A549 (cell line): ENCODE results near the gene GFY. TPM values are rescaled to one million over a fixed set of nuclear protein-coding genes. Genes with fewer than 3 reads are reported as not detected.

Experiments
- ATAC-seq, 2 experiments: fragments of 200-7000 bp in 1 of 2; fragments of >200 bp in 1 of 2; cut with Nextera tagmentation in 1 of 2; cut with Tn5 transposase in 1 of 2; 3 replicates each; pipeline versions ENCODE4 v1.8.0 to v1.9.1; 2018 to 2020; ENCODE audit warnings: mild to moderate bottlenecking in 1 of 2, moderate library complexity in 1 of 2
- CTCF ChIA-PET: fragments of 300-600 bp; sonication (Branson Sonifier 250); formaldehyde crosslinking; extraction: SDS; loops from one replicate; lab custom pipeline; 2021; ENCODE audit warnings: antibody characterized with exemption, inconsistent platforms; lab: Yijun Ruan, JAX
- POLR2A ChIA-PET: fragments of 350-600 bp; formaldehyde crosslinking; extraction: SDS; loops from one replicate; lab custom pipeline; 2021; ENCODE audit warnings: antibody characterized with exemption, inconsistent platforms; lab: Yijun Ruan, JAX
- DNase-seq, 2 experiments: peaks; one replicate each; pipeline versions ENCODE4 v3.0.0 to v3.0.0-alpha.2; 2011 to 2016; ENCODE audit warnings: low read depth in 1 of 2, low spot score in 1 of 2
- FAIRE-seq: peaks from 2 replicates; lab custom pipeline; 2011; peaks lifted over from hg19 to GRCh38; lab: Jason Lieb, UNC
- H3K27ac ChIP-seq, 2 experiments: fragments of >200 bp; sonication (Bioruptor Twin); formaldehyde crosslinking; 3 replicates each; pipeline ENCODE4 v1.5.1; 2016 to 2017
- H3K4me1 ChIP-seq: fragments of >200 bp; sonication (Bioruptor Twin); formaldehyde crosslinking; 3 replicates; pipeline ENCODE4 v1.6.1; 2016
- H3K4me2 ChIP-seq: fragments of >200 bp; sonication (Bioruptor Twin); formaldehyde crosslinking; 3 replicates; pipeline ENCODE4 v1.6.1; 2016
- H3K4me3 ChIP-seq: fragments of >200 bp; sonication (Bioruptor Twin); formaldehyde crosslinking; 3 replicates; pipeline ENCODE4 v1.5.1; 2016
- H3K9me3 ChIP-seq: fragments of >200 bp; sonication (Bioruptor Twin); formaldehyde crosslinking; 3 replicates; pipeline ENCODE4 v1.6.1; 2016
- BCL3 ChIP-seq: fragments of >200 bp; sonication (Bioruptor Twin); formaldehyde crosslinking; IDR thresholded peaks from 3 replicates; pipeline ENCODE4 v1.6.1; 2016
- CTCF ChIP-seq: fragments of >200 bp; sonication (Bioruptor Twin); formaldehyde crosslinking; IDR thresholded peaks from 3 replicates; pipeline ENCODE4 v1.5.1; 2016
- EHF ChIP-seq: fragments of 250-450 bp; sonication (Bioruptor Pico); IDR thresholded peaks from 2 replicates; pipeline ENCODE4 v1.5.0; 2020; ENCODE audit warnings: mild to moderate bottlenecking
- ESRRA ChIP-seq: fragments of 150-350 bp; IDR thresholded peaks from 2 replicates; pipeline ENCODE4 v1.6.1; 2014; ENCODE audit warnings: mild to moderate bottlenecking, low read length, borderline replicate concordance
- FOSB ChIP-seq: fragments of 250-450 bp; sonication (Bioruptor Pico); IDR thresholded peaks from 2 replicates; pipeline ENCODE4 v1.5.0; 2020; ENCODE audit warnings: mild to moderate bottlenecking, moderate library complexity
- FOSL2 ChIP-seq, 2 experiments: fragments of 450-650 bp in 1 of 2; fragments of >200 bp in 1 of 2; sonication (Bioruptor Twin) in 1 of 2; formaldehyde crosslinking; IDR thresholded peaks; 2 replicates each; pipeline versions ENCODE4 v1.5.0 to v1.6.1; 2016 to 2020; ENCODE audit warnings: mild to moderate bottlenecking in 1 of 2, moderate library complexity in 1 of 2
- GATA3 ChIP-seq: IDR thresholded peaks from 2 replicates; pipeline ENCODE4 v1.6.1; 2012; ENCODE audit warnings: borderline replicate concordance
- HES2 ChIP-seq: fragments of >200 bp; sonication (Bioruptor Twin); formaldehyde crosslinking; IDR thresholded peaks from 2 replicates; pipeline ENCODE4 v1.6.1; 2016
- HOXB5 ChIP-seq: fragments of 250-450 bp; sonication (Bioruptor Pico); IDR thresholded peaks from 2 replicates; pipeline ENCODE4 v1.5.0; 2020; ENCODE audit warnings: mild to moderate bottlenecking, moderate library complexity
- JUN ChIP-seq, 2 experiments: fragments of >200 bp; sonication (Bioruptor Twin); formaldehyde crosslinking; IDR thresholded peaks; 2 replicates in 1 of 2; 3 replicates in 1 of 2; pipeline ENCODE4 v1.6.1; 2016 to 2017
- JUNB ChIP-seq: fragments of >200 bp; sonication (Bioruptor Twin); formaldehyde crosslinking; IDR thresholded peaks from 2 replicates; pipeline ENCODE4 v1.6.1; 2016
- KDM1A ChIP-seq: fragments of 200-600 bp; sonication (generic); IDR thresholded peaks from 2 replicates; pipeline ENCODE4 v1.6.1; 2016; ENCODE audit warnings: low read depth, mild to moderate bottlenecking
- MAFK ChIP-seq: fragments of 450-650 bp; IDR thresholded peaks from 2 replicates; pipeline ENCODE4 v1.6.1; 2014; ENCODE audit not compliant: partially characterized antibody
- MYC ChIP-seq: IDR thresholded peaks from 2 replicates; pipeline ENCODE4 v1.6.1; 2012; ENCODE audit warnings: mild to moderate bottlenecking, inconsistent platforms, low read length, improper control_type of control experiment, borderline replicate concordance
- NFE2L2 ChIP-seq: fragments of 150-350 bp; conservative IDR thresholded peaks from 2 replicates; pipeline ENCODE4 v1.6.1; 2014; ENCODE audit warnings: low read length
- NPAS2 ChIP-seq: fragments of 250-450 bp; sonication (Bioruptor Pico); IDR thresholded peaks from 2 replicates; pipeline ENCODE4 v1.8.0; 2022; ENCODE audit warnings: mild to moderate bottlenecking, moderate library complexity, borderline replicate concordance
- NR3C1 ChIP-seq: fragments of >200 bp; sonication (Bioruptor Twin); formaldehyde crosslinking; IDR thresholded peaks from 3 replicates; pipeline ENCODE4 v1.6.1; 2017
- POLR2A ChIP-seq: IDR thresholded peaks from 2 replicates; pipeline ENCODE4 v1.6.1; 2012; ENCODE audit warnings: mild to moderate bottlenecking, low read length
- POLR2AphosphoS2 ChIP-seq: conservative IDR thresholded peaks from 2 replicates; pipeline ENCODE4 v1.6.1; 2012; ENCODE audit warnings: low read length, improper control_type of control experiment, inconsistent platforms
- RARB ChIP-seq: fragments of 250-450 bp; sonication (Bioruptor Pico); IDR thresholded peaks from 2 replicates; pipeline ENCODE4 v1.8.0; 2021; ENCODE audit warnings: mild to moderate bottlenecking, moderate library complexity
- SMC3 ChIP-seq: fragments of >200 bp; sonication (Bioruptor Twin); formaldehyde crosslinking; IDR thresholded peaks from 3 replicates; pipeline ENCODE4 v1.6.1; 2018; ENCODE audit warnings: inconsistent platforms
- TFCP2L1 ChIP-seq: fragments of 250-450 bp; sonication (Bioruptor Pico); IDR thresholded peaks from 2 replicates; pipeline ENCODE4 v1.5.0; 2021; ENCODE audit warnings: mild to moderate bottlenecking
- ZFP36 ChIP-seq: fragments of 450-650 bp; IDR thresholded peaks from 2 replicates; pipeline ENCODE4 v1.6.1; 2014; ENCODE audit warnings: borderline replicate concordance; ENCODE audit not compliant: partially characterized antibody
- ZSCAN20 ChIP-seq: fragments of 250-450 bp; sonication (Bioruptor Pico); IDR thresholded peaks from 2 replicates; pipeline ENCODE4 v1.8.0; 2022; ENCODE audit warnings: mild to moderate bottlenecking, moderate library complexity
- WGBS: methylation state at CpG from one replicate; pipeline ENCODE4 v1.1.6; 2017; ENCODE audit errors: missing lambda C conversion rate; 5-methylcytosine and 5-hydroxymethylcytosine counted together
- polyA plus RNA-seq, 4 experiments: library from polyadenylated mRNA; depleted of rRNA in 3 of 4; stranded (reverse); fragments of >200 nt; fragmentation: RNase III in 1 of 4; extraction: RNeasy Plus Mini Kit Qiagen cat#74134 plus additional on column Dnase treatment in 1 of 4; gene quantifications; 2 replicates in 3 of 4; 3 replicates in 1 of 4; pipeline ENCODE4 v1.2.3, GENCODE V29; 2011 to 2017
- TF ChIP-seq, protein P1 (sequence below): IDR thresholded peaks from 2 replicates; pipeline ENCODE4 v1.6.1; 2012; ENCODE audit warnings: low read depth, borderline replicate concordance
- TF ChIP-seq, protein P2 (sequence below): fragments of 200-600 bp; sonication (generic); IDR thresholded peaks from 2 replicates; pipeline ENCODE4 v1.6.1; 2016; ENCODE audit warnings: antibody characterized with exemption, mild to moderate bottlenecking, moderate library complexity

The GFY gene
- polyA plus RNA-seq, 2 of the 4 experiments (the other 2 are of a cell fraction), result 0.06 TPM; not detected in 1

- TF ChIP-seq JUN (IDR thresholded peaks at IDR 0.05) (no peak; a peak in 1 of 5 replicates), POLR2AphosphoS2 (no peak), SMC3 (no peak), NR3C1 (no peak)
These were observed 28.6 kb downstream of the GFY start (continued) for GRCh38 chr19:49453757-49454240.

DNA sequence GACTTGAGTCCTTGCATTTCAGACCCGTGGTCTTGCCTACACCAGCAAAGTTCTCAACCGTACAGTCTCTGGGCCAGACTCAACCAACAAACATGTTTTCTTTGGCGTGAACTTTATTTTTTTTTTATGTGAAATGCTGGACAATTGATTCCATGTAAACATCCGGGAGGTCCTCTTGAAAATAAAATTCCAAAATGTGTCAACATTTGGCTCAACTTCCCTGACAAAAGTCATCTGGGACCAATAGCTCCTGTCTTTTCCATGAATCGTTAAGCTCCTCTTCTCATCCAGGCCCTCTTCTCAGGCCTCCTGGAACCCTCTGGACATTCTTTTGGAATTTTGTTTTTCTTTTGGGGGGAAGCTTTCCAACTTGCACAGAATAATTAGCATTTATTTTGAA lies 30.6 kb downstream of the GFY start:
- H3K9me3 ChIP-seq, result no peaks in the 10 kb centered on the region
- DNase-seq, result no peak
- H3K27ac ChIP-seq, result peak overlapping the region in 1 of 2 experiments; percentile 9; a peak in 2 of 6 replicates
- CTCF ChIA-PET, result interaction anchor here (1.5 to 19.0 kb wide), 4 partner anchors 16 to 91 kb away, joined by 4 to 244 read pairs (median 92); partner anchors contain the start of genes FLT3LG and KASH5
- POLR2A ChIA-PET, result interaction anchor here (1.1 kb wide), 1 partner anchor 23 kb away, joined by 3 read pairs; no protein-coding TSS in a partner anchor
- 65% methylated on average over 5 of the region's 5 CpGs for WGBS
- ATAC-seq, result no peak
- no peak overlapping the region for H3K4me3 ChIP-seq
- no peak for FAIRE-seq
- TF ChIP-seq ZSCAN20 (no peak), FOSB (CRISPR knock-in tag) (no peak), JUNB (no peak)
- H3K4me1 ChIP-seq, result peaks cover 19% of the 10 kb centered on the region
- no peak overlapping the region for H3K4me2 ChIP-seq

GRCh38 chr19:49456326-49456725 lies 31.1 kb downstream of the GFY start:
- DNase-seq (peak in 1 of 2 experiments; percentile 64), FAIRE-seq (no peak), ATAC-seq (no peak)
- H3K4me3 ChIP-seq, result no peak overlapping the region
- ChIA-PET CTCF (interaction anchor here (1.5 to 19.0 kb wide), 4 partner anchors 15 to 90 kb away, joined by 4 to 244 read pairs (median 92); partner anchors contain the start of genes FLT3LG and KASH5), POLR2A (no interaction called here)
- WGBS, result 77% methylated on average over 5 of the region's 5 CpGs
- H3K27ac ChIP-seq, result peak overlapping the region in 1 of 2 experiments; percentile 9; a peak in 2 of 6 replicates
- H3K4me2 ChIP-seq, result no peak overlapping the region; the same call in 2 of the 3 replicates
- TF ChIP-seq POLR2A, result no peak
- no peak for TF ChIP-seq HOXB5 (CRISPR knock-in tag)
- no peak for TF ChIP-seq EHF
- TF ChIP-seq BCL3, result no peak
- no peak for TF ChIP-seq KDM1A
- TF ChIP-seq NFE2L2, result peak; percentile 97
- no peak for TF ChIP-seq JUN (IDR thresholded peaks at IDR 0.05)
- no peak for TF ChIP-seq ZFP36
- TF ChIP-seq NPAS2 (CRISPR knock-in tag), result no peak
- no peak for TF ChIP-seq GATA3
- TF ChIP-seq MAFK, result peak; percentile 80
- no peak for TF ChIP-seq ZSCAN20
- TF ChIP-seq FOSL2 (IDR thresholded peaks at IDR 0.05), result no peak
- no peak for TF ChIP-seq FOSL2 (CRISPR knock-in tag; IDR thresholded peaks at IDR 0.05)
- TF ChIP-seq CTCF, result no peak
- H3K9me3 ChIP-seq, result no peaks in the 10 kb centered on the region
- H3K4me1 ChIP-seq, result peaks cover 19% of the 10 kb centered on the region

- TF ChIP-seq, protein P1, sequence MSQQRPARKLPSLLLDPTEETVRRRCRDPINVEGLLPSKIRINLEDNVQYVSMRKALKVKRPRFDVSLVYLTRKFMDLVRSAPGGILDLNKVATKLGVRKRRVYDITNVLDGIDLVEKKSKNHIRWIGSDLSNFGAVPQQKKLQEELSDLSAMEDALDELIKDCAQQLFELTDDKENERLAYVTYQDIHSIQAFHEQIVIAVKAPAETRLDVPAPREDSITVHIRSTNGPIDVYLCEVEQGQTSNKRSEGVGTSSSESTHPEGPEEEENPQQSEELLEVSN, result no peak
- TF ChIP-seq ZFP36 (no peak), SMC3 (no peak), POLR2AphosphoS2 (no peak), POLR2A (no peak), HOXB5 (CRISPR knock-in tag) (no peak), MYC (no peak), HES2 (no peak), ESRRA (no peak), RARB (CRISPR knock-in tag) (no peak), TFCP2L1 (CRISPR knock-in tag) (no peak)
- TF ChIP-seq, protein P2, sequence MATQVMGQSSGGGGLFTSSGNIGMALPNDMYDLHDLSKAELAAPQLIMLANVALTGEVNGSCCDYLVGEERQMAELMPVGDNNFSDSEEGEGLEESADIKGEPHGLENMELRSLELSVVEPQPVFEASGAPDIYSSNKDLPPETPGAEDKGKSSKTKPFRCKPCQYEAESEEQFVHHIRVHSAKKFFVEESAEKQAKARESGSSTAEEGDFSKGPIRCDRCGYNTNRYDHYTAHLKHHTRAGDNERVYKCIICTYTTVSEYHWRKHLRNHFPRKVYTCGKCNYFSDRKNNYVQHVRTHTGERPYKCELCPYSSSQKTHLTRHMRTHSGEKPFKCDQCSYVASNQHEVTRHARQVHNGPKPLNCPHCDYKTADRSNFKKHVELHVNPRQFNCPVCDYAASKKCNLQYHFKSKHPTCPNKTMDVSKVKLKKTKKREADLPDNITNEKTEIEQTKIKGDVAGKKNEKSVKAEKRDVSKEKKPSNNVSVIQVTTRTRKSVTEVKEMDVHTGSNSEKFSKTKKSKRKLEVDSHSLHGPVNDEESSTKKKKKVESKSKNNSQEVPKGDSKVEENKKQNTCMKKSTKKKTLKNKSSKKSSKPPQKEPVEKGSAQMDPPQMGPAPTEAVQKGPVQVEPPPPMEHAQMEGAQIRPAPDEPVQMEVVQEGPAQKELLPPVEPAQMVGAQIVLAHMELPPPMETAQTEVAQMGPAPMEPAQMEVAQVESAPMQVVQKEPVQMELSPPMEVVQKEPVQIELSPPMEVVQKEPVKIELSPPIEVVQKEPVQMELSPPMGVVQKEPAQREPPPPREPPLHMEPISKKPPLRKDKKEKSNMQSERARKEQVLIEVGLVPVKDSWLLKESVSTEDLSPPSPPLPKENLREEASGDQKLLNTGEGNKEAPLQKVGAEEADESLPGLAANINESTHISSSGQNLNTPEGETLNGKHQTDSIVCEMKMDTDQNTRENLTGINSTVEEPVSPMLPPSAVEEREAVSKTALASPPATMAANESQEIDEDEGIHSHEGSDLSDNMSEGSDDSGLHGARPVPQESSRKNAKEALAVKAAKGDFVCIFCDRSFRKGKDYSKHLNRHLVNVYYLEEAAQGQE, result no peak
- H3K4me3 ChIP-seq, result no peak overlapping the region
- H3K4me2 ChIP-seq, result no peak overlapping the region
- FAIRE-seq (no peak), ATAC-seq (no peak), DNase-seq (no peak)
- ChIA-PET CTCF (interaction anchor here (0.6 to 12.6 kb wide), 11 partner anchors 13 to 251 kb away, joined by 3 to 97 read pairs (median 4); partner anchors contain the start of gene FLT3LG), POLR2A (no interaction called here)
- peaks cover 16% of the 10 kb centered on the region for H3K4me1 ChIP-seq
- WGBS, result 83% methylated on average over 5 of the region's 5 CpGs
- H3K27ac ChIP-seq, result no peak overlapping the region
- H3K9me3 ChIP-seq, result no peaks in the 10 kb centered on the region
These were observed 33.3 kb downstream of the GFY start for GRCh38 chr19:49458567-49458903.
